Measurements from ENCODE around the gene FUBP1.
A peak's percentile ranks its signal among the peaks of the same experiment; 100 is the strongest.
"Not testable (repeated sequence)": the region's sequence is repeated elsewhere in the genome, so short reads cannot be mapped to it uniquely, and the experiment has no call there.

Gene FUBP1

DNA sequence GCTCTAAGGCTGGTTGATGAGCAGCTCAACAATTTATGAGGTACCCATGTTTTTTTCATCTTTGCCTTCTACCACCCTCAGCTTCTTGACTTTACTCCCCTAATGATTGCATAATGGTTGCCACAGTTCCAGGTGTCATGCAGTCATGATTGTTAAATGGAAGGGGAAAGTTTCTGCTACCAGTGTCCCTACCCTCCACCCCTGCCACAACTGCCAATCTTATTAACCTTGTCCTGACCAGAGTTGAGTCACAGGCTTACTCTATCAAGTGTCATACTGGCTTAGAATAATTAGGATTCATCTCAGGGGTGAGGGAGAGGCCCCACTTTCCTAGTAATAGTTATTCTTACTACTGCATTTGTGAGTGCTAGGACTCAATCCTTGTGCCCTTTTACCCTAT, 7.9 kb upstream of the FUBP1 start:
- no peak for DNase-seq

DNA sequence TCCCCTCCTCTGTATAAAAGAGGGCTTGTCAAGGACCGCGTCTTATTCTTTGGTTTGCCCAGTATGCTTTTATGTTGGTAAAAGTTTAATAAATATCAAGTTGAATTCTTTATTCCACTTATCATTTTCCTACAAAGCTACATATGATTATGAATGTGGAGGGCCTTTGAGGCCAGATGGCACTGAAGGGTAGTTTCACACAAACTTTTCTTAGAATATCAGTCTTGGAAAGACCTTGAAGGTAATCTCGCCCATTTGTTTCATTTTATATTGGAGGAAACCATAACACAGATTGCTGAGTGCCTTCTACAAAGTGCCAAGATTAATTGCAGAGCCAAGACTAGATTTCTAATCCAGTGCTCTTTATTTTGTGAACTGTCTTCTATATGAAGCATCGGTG, 5.8 kb upstream of the FUBP1 start:
- DNase-seq: no peak

- no peak for DNase-seq
Observed at GRCh38 chr1:77983997-77984355, 5.1 kb upstream of the FUBP1 start.

GRCh38 chr1:77983352-77983996, 4.6 kb upstream of the FUBP1 start:
- DNase-seq: not testable (repeated sequence)

- DNase-seq: peak; percentile 50
Observed at GRCh38 chr1:77978293-77978968, 441 bp downstream of the FUBP1 start.

DNA sequence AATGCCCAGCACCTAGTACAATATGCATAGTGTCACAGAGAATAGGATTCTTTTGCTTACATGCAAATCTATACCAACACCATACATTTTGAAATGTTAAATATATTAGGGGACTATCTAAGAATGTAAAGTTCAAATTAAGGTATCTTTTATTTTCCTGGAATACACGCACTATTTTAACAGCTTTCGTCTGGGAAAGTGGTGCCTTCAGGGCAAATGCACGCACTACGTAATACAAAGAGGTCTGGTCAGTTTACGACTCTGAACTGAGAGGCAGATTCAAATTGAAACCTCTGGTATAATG, 931 bp downstream of the FUBP1 start:
- no peak for DNase-seq

GRCh38 chr1:77976433-77977076, 2.3 kb downstream of the FUBP1 start:
- DNase-seq: no peak

DNA sequence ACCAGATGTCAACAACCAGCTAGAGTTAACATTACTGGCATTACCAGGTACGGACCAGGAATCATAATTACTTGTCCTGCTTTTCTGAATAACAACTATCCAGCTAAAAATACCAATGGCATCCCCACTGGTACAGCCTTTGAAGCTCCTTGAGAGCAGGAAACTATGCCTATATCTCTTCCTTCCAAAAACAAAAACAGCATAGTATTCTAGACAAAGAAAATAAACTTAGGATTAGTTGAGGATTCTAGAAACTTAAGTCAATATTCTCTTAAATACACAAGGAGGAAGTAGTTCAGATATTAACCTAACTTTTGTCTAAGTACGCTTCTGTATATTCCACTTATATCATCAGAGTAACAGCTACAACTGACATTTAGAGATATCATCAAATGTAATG, 3.0 kb downstream of the FUBP1 start:
- DNase-seq: no peak

- DNase-seq: no peak
Observed at GRCh38 chr1:77975386-77975785, 3.5 kb downstream of the FUBP1 start.

GRCh38 chr1:77972080-77972479, 6.8 kb downstream of the FUBP1 start:
- no peak for DNase-seq

DNA sequence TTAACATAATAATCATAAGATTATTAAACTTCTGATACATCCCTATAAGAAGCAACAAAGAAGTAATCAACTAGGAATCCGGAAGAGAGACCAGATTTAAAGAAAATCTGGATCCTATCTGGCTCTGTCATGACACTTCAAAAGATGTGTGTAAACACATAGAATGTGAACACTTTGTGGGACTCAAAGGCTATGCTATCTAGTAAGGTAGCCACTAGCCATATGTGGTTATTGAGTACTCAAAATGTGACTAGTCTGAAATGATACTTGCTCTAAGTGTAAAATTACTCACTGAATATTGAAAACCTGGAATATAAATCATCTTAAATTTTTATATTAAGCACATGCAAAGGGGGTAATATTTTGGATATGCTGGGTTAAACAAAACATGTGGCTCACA, 8.7 kb downstream of the FUBP1 start:
- no peak for DNase-seq

DNA sequence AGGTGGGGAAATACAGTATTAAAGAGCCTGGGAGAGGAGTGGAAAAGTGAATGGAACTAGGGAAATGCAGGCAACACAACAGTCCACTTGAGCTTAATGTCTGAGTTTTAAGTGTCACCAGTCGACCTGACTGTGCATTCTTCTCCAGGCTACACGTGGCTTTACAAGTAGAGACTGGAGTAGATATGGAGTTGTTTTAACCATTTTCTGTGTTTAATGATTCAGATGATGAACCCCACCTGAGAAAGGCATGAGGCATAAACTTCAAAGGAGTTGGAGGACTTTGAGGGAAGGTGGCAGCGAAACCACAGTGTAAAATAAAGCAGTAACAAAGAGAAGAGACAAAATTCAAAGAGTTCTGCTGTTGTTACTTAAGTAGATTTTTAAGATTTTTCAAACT, 12.6 kb downstream of the FUBP1 start:
- no peak for DNase-seq

- no peak for DNase-seq
Observed at GRCh38 chr1:77961392-77961791, 17.5 kb downstream of the FUBP1 start.

DNA sequence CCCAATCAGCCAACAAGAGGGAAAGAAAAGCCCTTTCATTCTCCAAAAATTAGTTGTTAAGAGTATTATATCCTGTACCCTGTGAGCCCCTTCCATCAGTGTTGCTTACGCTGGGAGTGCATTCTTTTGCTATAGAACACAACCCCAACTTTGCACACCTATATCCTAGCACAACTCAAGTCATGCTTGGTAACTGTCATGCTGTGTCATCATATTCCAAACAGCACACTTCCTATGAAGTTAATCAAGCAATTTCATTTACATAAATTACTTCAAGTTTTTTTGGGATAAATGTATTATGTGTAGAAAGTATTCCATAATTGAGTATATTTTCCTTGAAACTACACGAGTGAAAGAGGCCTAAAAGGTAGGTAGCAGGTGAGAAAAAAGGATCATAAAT, 20.0 kb downstream of the FUBP1 start:
- DNase-seq: no peak

DNA sequence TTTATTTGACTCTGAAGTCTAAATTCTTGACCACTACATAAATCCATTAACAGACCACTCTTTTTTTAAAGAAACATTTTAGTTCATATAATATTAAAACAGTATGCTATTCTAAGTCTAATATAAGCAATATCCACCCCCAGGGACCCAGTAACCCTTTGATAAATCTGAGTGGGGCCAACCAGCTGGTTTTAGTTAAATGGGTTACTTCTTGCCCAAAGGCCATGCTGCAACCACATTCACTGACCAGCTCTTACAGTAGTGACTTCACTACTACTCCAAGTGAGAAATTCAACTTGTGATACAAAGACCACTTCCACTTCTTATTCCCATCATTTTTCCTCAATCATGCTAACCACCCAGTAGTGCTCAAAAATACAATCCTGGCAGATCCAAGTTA, 20.5 kb downstream of the FUBP1 start:
- no peak for DNase-seq

- DNase-seq: no peak
Observed at GRCh38 chr1:77956464-77956863, 22.4 kb downstream of the FUBP1 start.

- DNase-seq: no peak
Observed at GRCh38 chr1:77955709-77956108, 23.2 kb downstream of the FUBP1 start.

- no peak for DNase-seq
Observed at GRCh38 chr1:77954521-77954920, 24.4 kb downstream of the FUBP1 start.

- no peak for DNase-seq
Observed at GRCh38 chr1:77953907-77954306, 25.0 kb downstream of the FUBP1 start.

- no peak for DNase-seq
Observed at GRCh38 chr1:77951328-77951727, 27.5 kb downstream of the FUBP1 start.

GRCh38 chr1:77950873-77951272, 28.0 kb downstream of the FUBP1 start:
- DNase-seq: no peak

DNA sequence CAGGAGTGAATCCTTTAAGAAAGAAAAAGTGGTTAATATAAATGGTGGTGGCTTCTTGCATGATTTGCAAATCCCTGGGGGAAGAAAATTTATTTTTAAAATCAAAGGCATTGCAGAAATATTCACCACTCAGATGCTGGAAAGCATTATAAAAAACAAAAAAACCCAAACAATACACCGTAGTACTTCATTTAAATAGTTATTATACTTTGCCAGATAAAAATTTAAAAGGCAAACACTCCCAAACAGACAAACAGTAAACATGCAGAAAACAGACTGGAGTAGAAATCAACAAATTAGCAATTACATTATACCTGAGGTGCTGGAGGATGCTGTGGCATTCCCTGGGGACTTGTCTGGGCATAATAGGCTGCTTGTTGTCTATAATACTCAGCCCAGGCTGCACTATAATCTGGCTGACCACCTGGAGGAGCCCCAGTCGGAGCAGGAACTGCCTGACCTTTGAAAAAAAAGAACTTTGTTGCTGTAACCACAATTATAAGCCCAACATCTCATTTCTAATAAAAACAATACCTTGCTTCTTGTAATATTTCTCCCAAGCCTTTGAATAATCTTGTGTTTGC, 29.9 kb downstream of the FUBP1 start:
- no peak for DNase-seq

GRCh38 chr1:77945345-77945744, 33.5 kb downstream of the FUBP1 start:
- no peak for DNase-seq

DNA sequence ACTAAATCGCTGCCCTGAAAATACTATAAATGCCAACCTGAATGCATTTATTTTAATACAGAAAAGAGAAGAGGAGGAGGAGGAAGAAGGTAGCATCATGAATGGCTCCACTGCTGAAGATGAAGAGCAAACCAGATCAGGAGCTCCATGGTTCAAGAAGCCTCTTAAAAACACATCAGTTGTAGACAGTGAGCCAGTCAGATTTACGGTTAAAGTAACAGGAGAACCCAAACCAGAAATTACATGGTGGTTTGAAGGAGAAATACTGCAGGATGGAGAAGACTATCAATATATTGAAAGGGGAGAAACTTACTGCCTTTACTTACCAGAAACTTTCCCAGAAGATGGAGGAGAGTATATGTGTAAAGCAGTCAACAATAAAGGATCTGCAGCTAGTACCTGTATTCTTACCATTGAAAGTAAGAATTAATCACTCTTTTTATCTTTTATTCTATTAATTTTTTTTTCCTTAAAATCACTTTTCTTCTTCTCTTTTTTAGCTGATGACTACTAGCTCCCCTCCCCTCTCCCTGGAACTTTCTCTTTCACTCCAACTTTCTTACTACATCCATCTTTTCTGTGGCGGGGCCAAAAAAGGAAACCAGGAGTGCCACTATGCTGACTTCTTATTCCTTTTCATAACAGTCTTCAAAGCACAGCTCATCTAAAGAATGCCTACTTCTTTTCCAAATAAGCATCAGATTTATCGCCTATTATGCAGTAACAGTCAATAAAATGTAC, 36.3 kb downstream of the FUBP1 start:
- DNase-seq: no peak
